Tibial nerve (tissue), 4 donors: Measurements from ENCODE around the gene PPFIBP2.

ENCODE experiments used
- EP300 ChIP-seq, 2 donors: sonication (generic); formaldehyde crosslinking; IDR thresholded peaks; one replicate each; pipeline ENCODE4 v1.6.1; 2017; ENCODE audit warnings: antibody characterized with exemption in 2 of 2, mild to moderate bottlenecking in 1 of 2
- POLR2A ChIP-seq, 2 donors: fragments of 450-650 bp; IDR thresholded peaks; one replicate each; pipeline ENCODE4 v1.6.1; 2017; ENCODE audit warnings: antibody characterized with exemption in 2 of 2, mild to moderate bottlenecking in 2 of 2, moderate library complexity in 2 of 2
- TF ChIP-seq, protein P1 (sequence below), 5 experiments: fragments of 200-600 bp in 3 of 5; fragments of 450-650 bp in 2 of 5; sonication (generic) in 3 of 5; IDR thresholded peaks; one replicate each; pipeline ENCODE4 v1.5.1; 2016 to 2019; ENCODE audit warnings: antibody characterized with exemption in 5 of 5, mild to moderate bottlenecking in 3 of 5, moderate library complexity in 2 of 5

GRCh38 chr11:7635708-7636107 lies 121.9 kb downstream of the PPFIBP2 start:
- TF ChIP-seq, protein P1, sequence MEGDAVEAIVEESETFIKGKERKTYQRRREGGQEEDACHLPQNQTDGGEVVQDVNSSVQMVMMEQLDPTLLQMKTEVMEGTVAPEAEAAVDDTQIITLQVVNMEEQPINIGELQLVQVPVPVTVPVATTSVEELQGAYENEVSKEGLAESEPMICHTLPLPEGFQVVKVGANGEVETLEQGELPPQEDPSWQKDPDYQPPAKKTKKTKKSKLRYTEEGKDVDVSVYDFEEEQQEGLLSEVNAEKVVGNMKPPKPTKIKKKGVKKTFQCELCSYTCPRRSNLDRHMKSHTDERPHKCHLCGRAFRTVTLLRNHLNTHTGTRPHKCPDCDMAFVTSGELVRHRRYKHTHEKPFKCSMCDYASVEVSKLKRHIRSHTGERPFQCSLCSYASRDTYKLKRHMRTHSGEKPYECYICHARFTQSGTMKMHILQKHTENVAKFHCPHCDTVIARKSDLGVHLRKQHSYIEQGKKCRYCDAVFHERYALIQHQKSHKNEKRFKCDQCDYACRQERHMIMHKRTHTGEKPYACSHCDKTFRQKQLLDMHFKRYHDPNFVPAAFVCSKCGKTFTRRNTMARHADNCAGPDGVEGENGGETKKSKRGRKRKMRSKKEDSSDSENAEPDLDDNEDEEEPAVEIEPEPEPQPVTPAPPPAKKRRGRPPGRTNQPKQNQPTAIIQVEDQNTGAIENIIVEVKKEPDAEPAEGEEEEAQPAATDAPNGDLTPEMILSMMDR (IDR thresholded peaks at IDR 0.05), result no peak
- no peak for TF ChIP-seq POLR2A (IDR thresholded peaks at IDR 0.05)
- no peak for TF ChIP-seq EP300 (IDR thresholded peaks at IDR 0.05)
